ENCODE measurements around the gene UQCC5.

UQCC5 gene

GRCh38 chr3:52503788-52504424 is 32.5 kb upstream of the UQCC5 start:
- no peak for DNase-seq (ENCODE audit: low read depth in 2 of 2)

GRCh38 chr3:52504977-52505376 is 31.4 kb upstream of the UQCC5 start:
- no peak for DNase-seq (ENCODE audit: low read depth in 2 of 2)

GRCh38 chr3:52506266-52506966 is 30.0 kb upstream of the UQCC5 start:
- no peak for DNase-seq (ENCODE audit: low read depth in 2 of 2)

- no peak for DNase-seq (ENCODE audit: low read depth in 2 of 2)
These were observed 29.0 kb upstream of the UQCC5 start for GRCh38 chr3:52507359-52507758.

- DNase-seq (ENCODE audit: low read depth in 2 of 2): no peak
These were observed 26.6 kb upstream of the UQCC5 start for GRCh38 chr3:52509753-52510328.

GRCh38 chr3:52511509-52511908 is 24.9 kb upstream of the UQCC5 start:
- no peak for DNase-seq (ENCODE audit: low read depth in 2 of 2)

GRCh38 chr3:52512105-52512504 is 24.3 kb upstream of the UQCC5 start:
- no peak for DNase-seq (ENCODE audit: low read depth in 2 of 2)

- no peak for DNase-seq (ENCODE audit: low read depth in 2 of 2)
These were observed 23.7 kb upstream of the UQCC5 start for GRCh38 chr3:52512727-52513126.

- no peak for DNase-seq (ENCODE audit: low read depth in 2 of 2)
These were observed 23.1 kb upstream of the UQCC5 start for GRCh38 chr3:52513281-52513680.

GRCh38 chr3:52514576-52514975 is 21.8 kb upstream of the UQCC5 start:
- DNase-seq (ENCODE audit: low read depth in 2 of 2): no peak

- DNase-seq (ENCODE audit: low read depth in 2 of 2): no peak
These were observed 21.2 kb upstream of the UQCC5 start for GRCh38 chr3:52515192-52515591.

- DNase-seq (ENCODE audit: low read depth in 2 of 2): no peak
These were observed 19.8 kb upstream of the UQCC5 start for GRCh38 chr3:52516509-52517195.

GRCh38 chr3:52517796-52518722 is 18.3 kb upstream of the UQCC5 start:
- DNase-seq (ENCODE audit: low read depth in 2 of 2): no peak

- DNase-seq (ENCODE audit: low read depth in 2 of 2): no peak
These were observed 17.5 kb upstream of the UQCC5 start for GRCh38 chr3:52518723-52519444.

GRCh38 chr3:52519445-52520140 is 16.8 kb upstream of the UQCC5 start:
- DNase-seq (ENCODE audit: low read depth in 2 of 2): no peak

GRCh38 chr3:52520141-52520667 is 16.2 kb upstream of the UQCC5 start:
- no peak for DNase-seq (ENCODE audit: low read depth in 2 of 2)

- DNase-seq (ENCODE audit: low read depth in 2 of 2): no peak
These were observed 15.5 kb upstream of the UQCC5 start for GRCh38 chr3:52520716-52521487.

GRCh38 chr3:52521488-52521824 is 14.9 kb upstream of the UQCC5 start:
- DNase-seq (ENCODE audit: low read depth in 2 of 2): no peak

- DNase-seq (ENCODE audit: low read depth in 2 of 2): no peak
These were observed 14.3 kb upstream of the UQCC5 start for GRCh38 chr3:52521881-52522650.

All from stimulated activated CD4-positive, alpha-beta T cell treated with anti-CD3 and anti-CD28 coated beads, Interleukin-15, amount 100 ng/mL, for 48 hours (primary cell).